Thyroid gland (tissue), 4 donors: Measurements from ENCODE around the gene DYDC2. TPM values are rescaled to one million over a fixed set of nuclear protein-coding genes. Genes with fewer than 3 reads are reported as not detected.
"Not testable (repeated sequence)": the region's sequence is repeated elsewhere in the genome, so short reads cannot be mapped to it uniquely, and the experiment has no call there.

ENCODE experiments used
- DNase-seq, 2 donors: peaks; one replicate each; pipeline ENCODE4 v3.0.0-alpha.2; 2019
- H3K27ac ChIP-seq, 3 donors: fragments of 200-600 bp; sonication (generic); 1 replicate in 2 of 3; 2 replicates in 1 of 3; pipeline ENCODE4 v1.5.1; 2016 to 2019; ENCODE audit warnings: mild to moderate bottlenecking in 1 of 3, moderate library complexity in 1 of 3
- H3K27me3 ChIP-seq: fragments of 200-600 bp; sonication (generic); one replicate; pipeline ENCODE4 v1.5.1; 2019
- H3K36me3 ChIP-seq, 2 donors: fragments of 200-600 bp; sonication (generic); one replicate each; pipeline ENCODE4 v1.5.1; 2016 to 2019
- H3K4me1 ChIP-seq, 2 donors: fragments of 200-600 bp; sonication (generic); one replicate each; pipeline ENCODE4 v1.5.1; 2017 to 2019
- H3K4me3 ChIP-seq, 3 donors: fragments of 200-600 bp; sonication (generic); replicated peaks in 1 of 3; 1 replicate in 2 of 3; 2 replicates in 1 of 3; pipeline ENCODE4 v1.5.1; 2016; ENCODE audit warnings: mild to moderate bottlenecking in 1 of 3
- H3K9me3 ChIP-seq: fragments of 200-600 bp; sonication (generic); one replicate; pipeline ENCODE4 v1.5.1; 2017
- POLR2A ChIP-seq, 2 donors: fragments of 450-650 bp; IDR thresholded peaks; one replicate each; pipeline ENCODE4 v1.6.1; 2017; ENCODE audit warnings: antibody characterized with exemption in 2 of 2, mild to moderate bottlenecking in 2 of 2, moderate library complexity in 1 of 2
- WGBS, 2 donors: methylation state at CpG; one replicate each; pipeline ENCODE4 v1.1.5; 2017; 5-methylcytosine and 5-hydroxymethylcytosine counted together
- intact Hi-C: fragments of 100-400 bp; cut with DNase I; formaldehyde crosslinking; loops from one replicate; pipeline ENCODE4 v1.15.1; 2023
- total RNA-seq, 4 donors: library from RNA; depleted of rRNA; stranded (reverse); fragments of >200 nt; gene quantifications; one replicate each; pipeline ENCODE4 v1.2.3, GENCODE V29; 2016
- TF ChIP-seq, protein P1 (sequence below), 6 experiments: fragments of 200-600 bp in 3 of 6; fragments of 450-650 bp in 3 of 6; sonication (generic) in 3 of 6; IDR thresholded peaks; one replicate each; pipeline ENCODE4 v1.5.1; 2016 to 2019; ENCODE audit warnings: antibody characterized with exemption in 6 of 6, mild to moderate bottlenecking in 2 of 6, inconsistent platforms in 1 of 6, moderate library complexity in 1 of 6

The DYDC2 gene
- total RNA-seq, 4 donors from 2014 or later = not detected

DNA sequence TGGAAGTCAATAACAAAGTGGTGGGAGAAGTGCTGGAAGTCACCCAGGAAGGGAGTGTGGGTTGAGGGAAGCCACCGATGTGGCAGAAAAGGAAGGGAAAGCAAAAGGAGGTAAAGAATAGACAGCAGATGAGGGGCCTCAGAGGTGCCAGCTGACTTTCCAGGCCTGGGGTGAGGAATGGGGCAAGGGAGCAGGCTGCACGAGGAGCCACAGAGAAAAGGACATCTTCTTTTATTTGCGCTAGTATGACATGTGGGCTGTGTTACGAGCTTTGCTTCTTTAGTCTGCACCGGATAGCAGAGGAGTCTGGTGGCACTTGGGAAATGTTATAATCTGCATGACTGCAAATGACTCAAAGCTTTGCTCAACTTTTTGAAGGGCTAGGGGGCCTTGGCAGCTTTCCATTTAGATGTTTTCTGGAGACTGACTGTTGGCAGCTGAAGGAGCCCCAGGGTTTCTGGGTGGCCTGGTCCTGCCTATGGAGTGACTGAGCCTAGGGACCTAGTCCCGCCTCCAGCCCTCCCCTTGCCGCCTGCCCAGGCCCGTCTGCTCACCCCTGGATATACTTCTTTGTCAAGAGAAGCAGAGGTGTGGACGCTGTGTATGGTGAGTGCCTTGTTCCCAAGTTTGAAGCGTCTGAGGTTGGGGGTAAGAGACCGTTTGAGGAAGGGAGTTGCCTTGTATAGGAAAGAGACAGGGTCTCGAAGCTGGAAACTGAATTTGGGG lies 56.9 kb downstream of the DYDC2 start:
- intact Hi-C loops = no loop called here
- WGBS, 2 donors = 42 to 46% methylated on average over 12 of the region's 12 CpGs
- peaks cover 58 to 76% of the 10 kb centered on the region in 2 donors for H3K4me1 ChIP-seq

DNA sequence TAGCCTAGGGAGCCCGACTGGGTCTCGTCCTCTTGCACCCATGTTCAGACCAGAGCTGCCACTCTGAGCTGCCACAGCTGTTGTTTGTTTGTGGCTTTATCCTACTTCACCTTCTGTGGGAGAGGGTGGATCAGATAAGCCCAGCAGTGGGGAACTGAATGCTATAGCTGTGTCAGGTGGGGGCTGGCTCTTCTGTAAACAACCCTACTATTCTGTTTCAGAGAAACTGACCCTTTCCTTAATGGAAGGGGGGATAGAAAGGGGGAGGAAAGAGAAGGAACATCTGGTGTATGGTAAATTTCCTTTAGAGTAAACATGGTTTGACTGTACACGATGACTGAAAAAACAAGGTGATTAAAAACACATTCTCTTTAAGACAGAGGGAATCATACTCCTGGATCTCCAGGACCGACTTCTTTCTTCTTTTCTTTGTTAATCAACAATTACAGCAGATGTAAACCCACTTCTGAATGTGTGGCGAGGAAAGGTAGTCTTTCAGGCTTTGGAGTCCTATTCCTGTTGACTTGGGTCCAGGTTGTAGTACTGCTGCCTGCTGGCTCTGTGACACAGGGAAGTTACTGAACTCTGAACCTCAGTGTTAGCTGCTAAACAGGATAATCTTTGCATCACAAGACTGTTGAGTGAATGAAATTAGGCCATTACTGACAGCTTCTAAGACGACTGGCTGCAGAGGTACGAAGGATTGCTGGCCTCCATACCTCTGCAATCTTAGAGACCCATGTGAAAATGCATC lies 57.7 kb downstream of the DYDC2 start:
- TF ChIP-seq, protein P1, sequence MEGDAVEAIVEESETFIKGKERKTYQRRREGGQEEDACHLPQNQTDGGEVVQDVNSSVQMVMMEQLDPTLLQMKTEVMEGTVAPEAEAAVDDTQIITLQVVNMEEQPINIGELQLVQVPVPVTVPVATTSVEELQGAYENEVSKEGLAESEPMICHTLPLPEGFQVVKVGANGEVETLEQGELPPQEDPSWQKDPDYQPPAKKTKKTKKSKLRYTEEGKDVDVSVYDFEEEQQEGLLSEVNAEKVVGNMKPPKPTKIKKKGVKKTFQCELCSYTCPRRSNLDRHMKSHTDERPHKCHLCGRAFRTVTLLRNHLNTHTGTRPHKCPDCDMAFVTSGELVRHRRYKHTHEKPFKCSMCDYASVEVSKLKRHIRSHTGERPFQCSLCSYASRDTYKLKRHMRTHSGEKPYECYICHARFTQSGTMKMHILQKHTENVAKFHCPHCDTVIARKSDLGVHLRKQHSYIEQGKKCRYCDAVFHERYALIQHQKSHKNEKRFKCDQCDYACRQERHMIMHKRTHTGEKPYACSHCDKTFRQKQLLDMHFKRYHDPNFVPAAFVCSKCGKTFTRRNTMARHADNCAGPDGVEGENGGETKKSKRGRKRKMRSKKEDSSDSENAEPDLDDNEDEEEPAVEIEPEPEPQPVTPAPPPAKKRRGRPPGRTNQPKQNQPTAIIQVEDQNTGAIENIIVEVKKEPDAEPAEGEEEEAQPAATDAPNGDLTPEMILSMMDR (IDR thresholded peaks at IDR 0.05) = no peak
- no peak for TF ChIP-seq POLR2A (IDR thresholded peaks at IDR 0.05)
- 67 to 73% methylated on average over 7 of the region's 7 CpGs for WGBS, 2 donors
- H3K9me3 ChIP-seq = no peaks in the 10 kb centered on the region
- no peak overlapping the region for H3K4me3 ChIP-seq
- no peaks in the 10 kb centered on the region for H3K27me3 ChIP-seq
- peak in 1 of 2 donors; percentile 13 for DNase-seq
- intact Hi-C loops = no loop called here
- H3K4me1 ChIP-seq = peaks cover 52 to 72% of the 10 kb centered on the region in 2 donors
- H3K27ac ChIP-seq = peak overlapping the region; percentile 59 to 98 (median 75)
- no peaks in the 10 kb centered on the region for H3K36me3 ChIP-seq

More for the DNA sequence above, 56.9 kb downstream of the DYDC2 start:
- Histone ChIP-seq H3K27me3 (no peaks in the 10 kb centered on the region), H3K4me3 (no peak overlapping the region), H3K36me3 (no peaks in the 10 kb centered on the region), H3K27ac (peak overlapping the region; percentile 57 to 98 (median 59)), H3K9me3 (no peaks in the 10 kb centered on the region)
- TF ChIP-seq POLR2A (IDR thresholded peaks at IDR 0.05) = no peak
- TF ChIP-seq, protein P1 (IDR thresholded peaks at IDR 0.05) = no peak
- DNase-seq = peak; percentile 77 to 82

DNA sequence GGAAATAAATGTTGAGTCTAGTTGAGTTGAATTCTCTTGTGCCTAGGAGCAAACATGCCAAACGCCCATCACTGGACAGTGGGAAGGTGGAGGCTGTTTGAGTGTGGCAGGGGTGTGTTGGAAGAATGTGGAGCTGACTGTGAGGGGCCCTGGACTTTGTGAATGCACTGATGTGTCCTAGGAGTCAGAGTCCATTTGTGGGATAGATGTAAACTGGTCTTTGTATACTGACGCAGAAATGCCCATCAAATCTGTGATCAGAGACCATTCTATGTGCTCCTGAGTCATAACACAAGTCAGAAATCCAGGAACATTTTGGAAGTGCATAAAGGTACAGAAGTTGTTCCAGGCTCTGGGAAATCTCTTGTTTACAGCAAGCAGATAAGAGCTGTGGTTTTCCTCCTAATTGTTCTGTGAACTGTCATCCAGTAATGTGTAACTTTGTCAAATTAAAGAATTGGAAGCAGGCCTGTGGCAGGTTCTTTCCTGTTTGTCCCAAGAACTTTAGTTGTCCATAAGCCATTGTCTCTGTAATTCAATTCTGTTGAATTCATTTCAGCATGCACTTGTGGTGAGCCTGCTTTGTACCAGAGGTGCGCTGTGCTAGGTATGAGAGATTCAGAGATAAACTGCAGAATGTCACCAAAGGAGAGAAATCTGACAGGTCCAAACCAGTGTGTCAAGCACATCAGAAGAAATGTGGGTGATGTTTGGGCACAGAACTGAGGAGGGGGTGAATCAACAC lies 59.3 kb downstream of the DYDC2 start:
- DNase-seq = no peak
- intact Hi-C loops = no loop called here
- no peak overlapping the region for H3K4me3 ChIP-seq
- peak overlapping the region; percentile 75 to 98 (median 79) for H3K27ac ChIP-seq
- no peaks in the 10 kb centered on the region for H3K9me3 ChIP-seq
- H3K4me1 ChIP-seq = peaks cover 37 to 58% of the 10 kb centered on the region in 2 donors
- WGBS, 2 donors = 82 to 86% methylated on average over 3 of the region's 3 CpGs
- no peaks in the 10 kb centered on the region for H3K36me3 ChIP-seq
- no peak for TF ChIP-seq POLR2A (IDR thresholded peaks at IDR 0.05)
- TF ChIP-seq, protein P1 (IDR thresholded peaks at IDR 0.05) = no peak
- H3K27me3 ChIP-seq = no peaks in the 10 kb centered on the region

DNA sequence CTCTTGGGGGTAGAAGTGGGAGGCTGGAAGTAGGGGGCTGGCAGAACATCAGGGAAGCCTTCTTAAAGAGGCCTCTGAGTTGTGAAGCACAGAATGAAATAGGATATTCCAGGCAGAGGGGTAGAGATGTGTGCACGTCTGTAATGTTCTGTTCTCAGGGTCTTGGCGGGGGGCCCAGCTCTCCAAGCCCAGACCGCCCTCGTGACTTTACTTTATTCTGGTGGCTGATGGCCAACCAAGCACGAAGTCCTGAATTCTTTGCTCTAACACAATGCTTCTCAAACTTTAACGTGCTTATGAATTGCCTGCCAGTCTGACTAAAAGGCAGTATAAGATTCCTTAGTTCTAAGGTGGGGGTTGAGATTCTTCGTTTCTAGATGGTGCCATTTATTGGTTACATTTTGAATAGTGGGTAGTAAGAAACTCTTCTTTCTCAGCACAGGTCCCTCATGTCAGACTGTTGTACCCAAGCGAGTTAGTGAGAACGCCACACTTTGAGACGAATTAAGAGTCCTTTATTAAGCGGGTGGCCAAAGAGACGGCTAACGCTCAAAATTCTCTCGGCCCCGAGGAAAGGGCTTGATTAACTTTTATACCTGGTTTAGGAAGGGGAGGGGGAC lies 60.0 kb downstream of the DYDC2 start:
- peak; percentile 91 to 93 for DNase-seq
- H3K4me3 ChIP-seq = no peak overlapping the region
- TF ChIP-seq POLR2A (IDR thresholded peaks at IDR 0.05) = peak in 1 of 2 donors; percentile 33
- TF ChIP-seq, protein P1 (IDR thresholded peaks at IDR 0.05) = no peak
- peaks cover 30 to 51% of the 10 kb centered on the region in 2 donors for H3K4me1 ChIP-seq
- intact Hi-C loops = no loop called here
- H3K36me3 ChIP-seq = no peaks in the 10 kb centered on the region
- H3K9me3 ChIP-seq = no peaks in the 10 kb centered on the region
- H3K27me3 ChIP-seq = no peaks in the 10 kb centered on the region
- 32 to 34% methylated on average over 15 of the region's 15 CpGs for WGBS, 2 donors
- H3K27ac ChIP-seq = peak overlapping the region; percentile 75 to 98 (median 79)

DNA sequence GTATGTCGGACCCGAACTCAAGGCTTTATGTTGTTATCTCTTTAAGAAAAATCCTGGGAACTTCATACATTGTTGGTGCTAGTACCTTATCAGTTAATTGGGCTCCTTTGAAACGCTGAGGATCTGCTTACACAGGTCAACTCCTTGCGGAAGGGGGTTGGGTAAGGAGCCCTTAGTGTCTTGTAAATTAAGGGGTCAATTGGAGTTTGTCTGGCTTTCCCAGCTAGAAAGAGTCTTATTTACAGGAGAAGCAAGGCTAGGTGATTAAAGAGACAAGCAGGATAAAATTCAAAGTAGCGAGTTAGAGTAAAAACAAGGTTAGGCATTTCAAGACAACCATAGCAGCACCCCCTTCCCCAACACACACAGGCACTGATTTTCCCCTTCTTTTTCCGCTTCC lies 60.7 kb downstream of the DYDC2 start:
- H3K27ac ChIP-seq, H3K4me3 ChIP-seq, H3K9me3 ChIP-seq, H3K36me3 ChIP-seq, intact Hi-C loops, H3K27me3 ChIP-seq, DNase-seq: not testable (repeated sequence)
- peaks cover 26 to 44% of the 10 kb centered on the region in 2 donors for H3K4me1 ChIP-seq
- WGBS, 2 donors = 80 to 82% methylated on average over 6 of the region's 6 CpGs
